Measurements from ENCODE around the gene PDHX.
A peak's percentile ranks its signal among the peaks of the same experiment; 100 is the strongest.
"Not testable (repeated sequence)": the region's sequence is repeated elsewhere in the genome, so short reads cannot be mapped to it uniquely, and the experiment has no call there.

The PDHX gene

DNA sequence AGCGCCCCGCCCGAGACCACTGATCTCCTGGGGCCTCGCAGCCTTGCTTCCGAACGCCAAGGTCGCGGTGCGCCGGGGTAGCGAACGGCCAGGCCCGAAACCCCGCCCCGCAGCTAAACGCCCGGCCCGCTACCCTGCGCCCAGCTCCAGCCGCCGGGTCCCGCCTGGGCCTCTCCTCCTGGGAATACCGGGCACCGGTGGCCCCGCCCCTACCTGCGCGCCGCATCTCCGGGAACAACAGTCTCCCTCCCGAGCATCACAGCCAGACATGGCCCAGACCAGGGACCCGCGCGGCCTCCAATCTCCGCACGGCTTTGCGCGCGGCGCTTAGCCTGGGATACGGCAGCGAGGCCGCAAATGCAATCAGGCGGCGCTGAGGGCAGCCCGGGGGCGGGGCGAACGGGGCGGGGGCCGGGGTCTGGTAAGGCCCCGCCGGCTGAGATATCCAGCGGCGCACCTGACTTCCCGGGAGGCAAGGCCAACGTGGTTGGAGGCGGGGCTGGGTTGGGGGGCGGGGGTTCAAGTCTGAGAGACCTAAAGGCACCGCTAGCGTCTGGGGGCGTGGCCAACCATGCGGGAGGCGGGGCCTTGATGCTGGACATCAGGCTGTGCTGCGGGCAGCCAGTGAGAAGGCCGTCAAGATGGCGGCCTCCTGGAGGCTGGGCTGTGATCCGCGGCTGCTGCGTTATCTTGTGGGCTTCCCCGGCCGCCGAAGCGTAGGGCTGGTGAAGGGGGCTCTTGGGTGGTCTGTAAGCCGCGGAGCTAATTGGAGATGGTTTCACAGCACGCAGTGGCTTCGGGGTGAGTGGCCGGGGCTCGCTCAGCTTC lies at the start of gene PDHX, which contains the start of gene APIP:
TSS of gene PDHX (plus strand) at position 604 of the 828 bp plus-strand sequence. CDS start at position 642, 38 bp downstream.
TSS of gene APIP (minus strand) at position 365 of the 828 bp plus-strand sequence. CDS start at position 270, 95 bp downstream.
- peak; percentile 96 to 98 for DNase-seq (ENCODE audit: low read depth in 1 of 2, low spot score in 1 of 2)

- DNase-seq (ENCODE audit: low read depth in 1 of 2, low spot score in 1 of 2) = no peak
Measured at GRCh38 chr11:34869425-34869824, 47.0 kb upstream of the PDHX start.

- DNase-seq (ENCODE audit: low read depth in 1 of 2, low spot score in 1 of 2) = no peak
Measured at GRCh38 chr11:34870548-34871196, 45.7 kb upstream of the PDHX start.

GRCh38 chr11:34874202-34874601 lies 42.2 kb upstream of the PDHX start:
- DNase-seq (ENCODE audit: low read depth in 1 of 2, low spot score in 1 of 2) = no peak

DNA sequence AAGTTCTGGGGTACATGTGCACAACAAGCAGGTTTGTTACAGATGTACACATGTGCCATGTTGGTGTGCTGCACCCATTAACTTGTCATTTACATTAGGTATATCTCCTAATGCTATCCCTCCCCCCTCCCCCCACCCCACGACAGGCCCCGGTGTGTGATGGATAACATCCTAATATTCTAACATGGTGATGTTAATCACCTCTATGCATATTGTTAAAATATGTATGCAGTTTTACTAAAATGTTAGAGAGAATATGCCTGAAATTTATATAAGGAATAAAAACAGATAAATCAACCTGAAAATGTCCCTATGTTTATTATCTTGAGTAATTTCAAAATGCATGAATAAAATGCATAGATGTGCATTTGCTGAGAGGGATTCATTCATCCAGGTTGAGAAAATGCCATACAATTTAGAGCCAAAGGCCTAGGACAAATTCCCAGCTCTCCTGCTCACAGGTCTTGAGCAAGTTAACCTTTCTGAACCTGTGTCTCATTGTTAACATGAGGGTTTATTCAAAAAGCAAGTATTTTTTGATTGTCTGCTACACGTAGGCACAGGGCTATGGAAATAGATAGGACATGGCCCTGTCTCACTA lies 38.9 kb upstream of the PDHX start:
- no peak for DNase-seq (ENCODE audit: low read depth in 1 of 2, low spot score in 1 of 2)

GRCh38 chr11:34881900-34882299 lies 34.5 kb upstream of the PDHX start:
- no peak for DNase-seq (ENCODE audit: low read depth in 1 of 2, low spot score in 1 of 2)

DNA sequence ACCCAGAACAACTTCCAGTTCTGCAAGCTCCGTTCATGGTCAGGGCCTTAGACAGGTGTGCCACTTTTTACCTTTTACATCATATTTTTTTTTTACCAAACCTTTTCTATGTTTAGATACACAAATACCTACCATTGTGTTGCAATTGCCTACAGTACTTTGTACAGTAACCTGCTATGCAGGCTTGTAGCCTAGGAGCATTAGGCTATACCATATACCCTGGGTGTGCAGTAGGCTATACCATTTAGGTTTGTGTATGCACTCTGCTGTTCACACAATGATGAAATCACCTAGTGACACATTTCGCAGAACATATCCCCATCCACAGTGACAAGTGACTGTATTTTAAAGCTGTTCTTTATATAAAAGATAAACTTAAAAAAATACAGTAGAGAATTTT lies 29.8 kb upstream of the PDHX start:
- DNase-seq (ENCODE audit: low read depth in 1 of 2, low spot score in 1 of 2) = no peak

- no peak for DNase-seq (ENCODE audit: low read depth in 1 of 2, low spot score in 1 of 2)
Measured at GRCh38 chr11:34887260-34887659, 29.2 kb upstream of the PDHX start.

- DNase-seq (ENCODE audit: low read depth in 1 of 2, low spot score in 1 of 2) = no peak
Measured at GRCh38 chr11:34890089-34890488, 26.3 kb upstream of the PDHX start.

DNA sequence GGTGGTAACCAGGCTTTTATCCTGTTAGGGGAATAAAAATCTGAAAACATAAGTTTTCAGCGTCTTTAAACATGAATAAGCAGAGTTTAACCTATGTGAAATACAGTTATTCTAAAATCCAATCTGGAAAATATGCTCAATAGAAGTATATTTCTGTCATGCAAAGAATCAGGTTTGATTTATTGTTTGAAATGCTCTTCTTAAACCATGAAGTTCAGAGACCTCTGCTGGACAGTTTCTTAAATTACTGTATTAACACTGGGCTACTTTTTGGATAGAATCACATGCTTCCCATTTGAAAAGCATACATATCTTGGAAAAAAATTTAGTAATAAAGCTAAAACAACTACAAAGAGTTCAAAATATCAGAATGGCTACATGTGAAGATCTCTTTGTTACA lies 25.6 kb upstream of the PDHX start:
- DNase-seq (ENCODE audit: low read depth in 1 of 2, low spot score in 1 of 2) = no peak

DNA sequence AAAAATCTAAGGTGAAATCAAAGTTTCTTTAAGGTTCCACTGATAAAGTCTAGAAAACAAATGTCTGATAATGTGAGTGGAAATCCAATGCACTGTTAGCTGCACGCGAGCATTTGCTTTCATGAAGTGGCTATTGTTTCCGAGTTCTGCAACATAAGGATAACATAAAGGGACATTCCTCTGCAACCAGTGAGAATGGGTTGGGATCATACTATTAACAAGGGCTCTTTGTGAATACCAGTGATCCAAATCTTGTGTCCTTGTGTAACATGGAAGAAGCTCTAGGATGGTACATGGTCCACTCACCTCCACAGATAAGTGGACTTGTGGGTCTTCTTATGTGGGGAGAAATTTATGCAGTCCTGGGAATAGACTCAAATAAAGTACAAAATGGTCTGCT lies 24.8 kb upstream of the PDHX start:
- DNase-seq (ENCODE audit: low read depth in 1 of 2, low spot score in 1 of 2) = no peak

- no peak for DNase-seq (ENCODE audit: low read depth in 1 of 2, low spot score in 1 of 2)
Measured at GRCh38 chr11:34893416-34893815, 23.0 kb upstream of the PDHX start.

DNA sequence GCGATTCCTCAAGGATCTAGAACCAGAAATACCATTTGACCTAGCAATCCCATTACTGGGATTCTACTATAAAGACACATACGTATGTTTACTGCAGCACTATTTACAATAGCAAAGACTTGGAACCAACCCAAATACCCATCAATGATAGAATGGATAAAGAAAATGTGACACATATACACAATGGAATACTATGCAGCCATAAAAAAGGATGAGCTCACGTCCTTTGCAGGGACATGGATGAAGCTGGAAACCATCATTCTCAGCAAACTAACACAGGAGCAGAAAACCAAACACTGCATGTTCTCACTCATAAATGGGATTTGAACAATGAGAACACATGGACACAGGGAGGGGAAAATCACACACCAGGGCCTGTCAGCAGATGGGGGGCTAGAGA lies 20.2 kb upstream of the PDHX start:
- DNase-seq (ENCODE audit: low read depth in 1 of 2, low spot score in 1 of 2) = not testable (repeated sequence)

DNA sequence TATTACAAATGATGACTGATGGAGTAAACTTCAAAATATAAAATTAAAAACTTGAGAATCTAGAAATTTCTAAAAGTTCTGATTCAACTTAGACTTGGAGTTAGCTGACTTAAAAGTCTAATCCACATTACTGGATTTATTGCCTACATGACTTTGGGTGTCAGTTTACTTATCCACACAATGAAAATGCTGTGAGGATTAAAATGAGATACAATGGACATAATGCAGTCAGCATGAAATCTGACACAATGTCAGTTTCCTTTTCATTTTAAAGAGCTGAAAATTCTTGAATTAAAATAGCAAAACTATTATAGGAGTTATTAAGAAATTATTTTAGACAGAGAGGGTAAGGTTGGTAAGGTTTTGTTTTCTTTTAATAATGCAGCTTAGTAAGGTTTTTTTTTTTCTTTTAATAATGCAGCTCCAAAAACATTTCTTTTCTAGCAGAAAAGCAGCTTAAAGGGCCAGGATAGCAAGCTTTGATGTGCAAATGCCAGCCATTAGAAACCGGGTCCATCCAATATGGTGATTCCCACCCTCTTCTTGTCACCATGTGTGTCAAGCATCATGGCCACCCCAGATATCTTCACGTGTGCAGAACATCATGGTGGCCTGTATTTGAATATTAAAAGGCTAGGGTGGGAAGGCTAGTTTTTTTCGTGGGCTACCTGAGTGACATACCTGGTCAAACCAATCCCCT lies 19.1 kb upstream of the PDHX start:
- DNase-seq (ENCODE audit: low read depth in 1 of 2, low spot score in 1 of 2) = no peak

DNA sequence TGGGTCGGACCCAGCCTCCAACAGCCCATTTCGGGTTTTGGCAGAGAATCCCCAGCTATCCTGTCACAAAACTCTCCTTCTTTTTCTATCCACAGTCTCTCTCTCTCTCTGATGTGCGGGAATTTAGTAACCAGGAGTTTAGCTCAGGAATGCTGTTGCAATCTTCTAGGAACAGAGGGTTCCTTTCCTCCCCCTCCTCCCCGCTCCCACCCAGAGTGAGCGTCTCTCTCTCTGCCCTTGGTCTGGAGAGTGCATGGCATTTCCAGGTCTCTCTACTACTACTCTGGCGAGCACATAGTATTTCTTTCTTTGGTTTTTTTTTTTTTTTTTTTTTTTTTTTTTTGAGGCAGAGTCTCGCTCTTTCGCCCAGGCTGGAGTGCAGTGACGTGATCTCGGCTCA lies 17.9 kb upstream of the PDHX start:
- no peak for DNase-seq (ENCODE audit: low read depth in 1 of 2, low spot score in 1 of 2)

- DNase-seq (ENCODE audit: low read depth in 1 of 2, low spot score in 1 of 2) = no peak
Measured at GRCh38 chr11:34899633-34900016, 16.8 kb upstream of the PDHX start.

DNA sequence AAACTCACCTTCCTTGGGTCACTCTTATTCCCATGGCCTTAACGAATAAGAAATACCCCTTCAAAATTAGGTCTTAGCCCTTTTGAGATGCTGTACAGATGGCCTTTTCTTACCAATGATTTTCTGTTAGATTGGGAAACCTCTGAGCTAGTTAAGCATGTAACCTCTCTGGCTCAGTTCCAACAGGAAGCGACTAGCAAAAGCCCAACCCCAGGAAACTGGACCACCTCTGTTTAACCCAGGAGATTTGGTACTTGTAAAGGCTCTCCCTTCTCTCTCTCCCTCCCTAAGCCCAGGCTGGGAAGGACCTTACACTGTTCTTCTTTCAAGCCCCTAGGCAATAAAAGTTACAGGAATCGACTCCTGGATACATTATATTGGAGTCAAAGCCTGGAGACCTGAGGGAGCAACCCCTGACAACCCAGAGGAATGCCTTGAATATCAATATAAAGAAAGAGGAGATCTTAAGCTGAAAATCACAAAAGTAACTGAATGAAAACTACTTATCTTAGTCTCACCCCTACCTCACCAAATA lies 11.9 kb upstream of the PDHX start:
- no peak for DNase-seq (ENCODE audit: low read depth in 1 of 2, low spot score in 1 of 2)

- DNase-seq (ENCODE audit: low read depth in 1 of 2, low spot score in 1 of 2) = no peak
Measured at GRCh38 chr11:34905666-34906065, 10.8 kb upstream of the PDHX start.

- no peak for DNase-seq (ENCODE audit: low read depth in 1 of 2, low spot score in 1 of 2)
Measured at GRCh38 chr11:34907934-34908593, 8.4 kb upstream of the PDHX start.

DNA sequence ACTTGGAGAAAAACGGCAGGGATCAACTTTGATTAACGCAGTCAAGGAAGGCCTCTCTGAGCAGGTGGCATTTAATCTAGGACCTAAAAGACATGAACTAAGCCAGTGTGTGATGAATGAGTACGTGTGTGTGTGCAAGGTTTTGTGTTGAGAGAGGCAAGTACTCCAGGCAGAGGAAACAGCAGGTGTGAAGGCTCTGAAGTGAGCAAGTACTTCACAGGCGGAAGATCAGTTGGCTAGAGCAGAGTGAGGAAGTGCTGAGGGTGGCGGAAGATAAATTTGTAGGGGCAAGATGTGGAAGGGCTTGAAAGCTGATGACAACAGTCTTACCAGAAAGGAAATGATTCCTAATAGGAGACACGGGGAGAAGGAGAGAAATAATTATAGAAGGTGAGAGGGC lies 7.0 kb upstream of the PDHX start:
- DNase-seq (ENCODE audit: low read depth in 1 of 2, low spot score in 1 of 2) = no peak

GRCh38 chr11:34909955-34910354 lies 6.5 kb upstream of the PDHX start:
- no peak for DNase-seq (ENCODE audit: low read depth in 1 of 2, low spot score in 1 of 2)
